HG03280 (cell line): ENCODE results near the gene NOTO.

ENCODE experiments used
- ATAC-seq: cut with Tn5 transposase; IDR thresholded peaks from one replicate; pipeline ENCODE4 v1.9.1; 2021; ENCODE audit warnings: mild to moderate bottlenecking, moderate library complexity; ENCODE audit not compliant: unreplicated experiment

NOTO gene

DNA sequence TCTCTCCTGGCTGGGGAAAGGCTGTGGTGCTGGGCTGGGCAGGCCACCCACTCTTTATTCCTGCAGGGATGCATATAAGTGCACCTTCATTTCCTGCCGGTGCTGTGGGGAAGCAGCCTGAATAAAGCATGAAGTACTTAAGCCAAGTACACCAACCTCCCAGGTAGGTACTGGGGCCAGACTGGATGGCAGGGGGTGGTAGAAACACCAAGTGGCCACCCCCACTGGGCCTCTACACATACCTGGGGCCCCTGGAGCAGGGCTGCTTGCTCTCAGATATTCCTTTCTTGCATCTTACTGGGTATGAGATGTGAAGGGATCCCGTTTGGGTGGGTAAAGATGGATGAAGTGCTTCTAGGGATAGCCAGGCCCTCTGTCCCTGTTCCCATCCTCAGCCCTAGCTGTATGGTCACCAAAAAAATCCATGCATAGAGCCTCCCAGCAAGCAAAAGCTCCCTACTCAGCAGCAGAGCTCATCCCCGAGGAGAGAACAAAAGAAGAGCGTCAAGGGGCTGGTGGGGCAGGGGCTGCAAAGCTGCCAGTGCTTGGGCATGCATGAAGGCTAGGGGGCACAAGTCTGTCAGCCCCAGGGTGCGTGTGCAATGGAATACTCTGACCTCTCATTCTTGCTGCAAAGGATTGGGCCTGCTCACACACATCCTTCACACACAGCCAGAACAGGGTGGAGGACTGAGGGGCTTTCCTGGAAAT lies 53.7 kb downstream of the NOTO start:
- no peak for ATAC-seq

DNA sequence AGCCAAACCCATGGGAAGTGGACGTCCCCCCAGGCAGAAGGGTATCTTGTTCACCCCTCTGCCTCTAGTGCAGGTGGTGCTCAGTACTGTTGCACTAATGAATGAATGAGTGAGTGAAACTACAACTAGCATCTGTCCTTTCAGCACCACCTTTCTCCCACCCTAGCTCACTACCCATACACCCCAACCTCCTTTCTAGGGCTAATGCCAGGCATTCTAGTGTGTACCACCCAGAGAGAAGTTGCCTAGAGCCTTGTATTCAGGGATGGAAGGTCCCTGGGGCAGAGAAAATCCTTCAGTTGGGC lies 54.2 kb downstream of the NOTO start:
- no peak for ATAC-seq

DNA sequence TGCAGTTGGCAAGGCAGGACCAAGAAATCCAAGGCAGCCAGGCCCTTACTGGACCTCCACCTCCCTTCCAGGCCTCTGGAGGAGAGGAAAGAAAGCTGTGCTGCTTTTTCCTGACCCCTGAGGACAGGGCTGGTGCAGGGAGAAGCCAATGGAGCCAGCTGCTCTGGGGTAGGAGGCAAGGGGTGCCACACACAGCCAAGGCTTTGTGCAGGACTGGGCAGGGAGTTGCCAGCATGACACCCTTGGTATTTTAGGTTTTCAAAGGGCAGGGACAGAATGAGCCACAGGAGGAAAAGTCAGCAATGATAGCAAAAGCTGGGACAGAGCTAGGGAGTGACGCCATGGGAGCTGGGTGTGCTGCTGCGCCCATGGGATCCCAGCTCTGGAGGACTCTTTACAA lies 54.6 kb downstream of the NOTO start:
- no peak for ATAC-seq

DNA sequence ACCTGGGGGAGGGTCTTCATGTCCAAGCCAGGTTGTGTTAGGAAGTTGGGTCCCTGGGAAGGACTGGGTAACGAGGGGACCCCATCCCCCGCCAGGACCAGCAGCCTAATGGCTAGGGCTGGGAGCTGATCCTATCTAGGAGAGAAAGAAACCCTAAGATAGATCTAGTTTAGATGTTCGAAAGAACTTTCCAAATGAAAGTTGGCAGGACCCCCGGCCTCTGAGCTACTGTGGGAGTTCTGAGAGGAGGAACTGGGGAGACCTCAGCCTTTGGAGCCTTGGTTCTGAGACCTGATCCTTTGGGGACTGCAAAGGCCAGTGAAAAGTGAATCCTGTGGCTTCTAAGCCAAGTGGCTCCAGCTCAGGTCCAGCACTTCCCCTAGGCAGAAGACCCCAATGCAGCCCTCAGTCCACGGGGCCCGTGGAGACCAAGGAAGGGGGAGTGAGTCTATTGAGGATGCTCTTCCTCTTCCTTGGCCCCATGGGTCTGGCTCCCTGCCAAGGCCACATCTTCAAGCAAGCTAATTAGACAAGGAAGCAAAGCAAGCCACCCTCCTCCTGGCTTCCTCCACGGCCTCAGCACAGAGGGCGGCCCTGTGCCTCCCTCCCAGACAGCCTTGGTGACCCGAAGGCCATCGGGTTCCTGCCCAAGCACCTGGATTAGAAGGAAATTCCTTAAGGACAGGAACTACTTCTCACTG lies 55.2 kb downstream of the NOTO start:
- no peak for ATAC-seq

DNA sequence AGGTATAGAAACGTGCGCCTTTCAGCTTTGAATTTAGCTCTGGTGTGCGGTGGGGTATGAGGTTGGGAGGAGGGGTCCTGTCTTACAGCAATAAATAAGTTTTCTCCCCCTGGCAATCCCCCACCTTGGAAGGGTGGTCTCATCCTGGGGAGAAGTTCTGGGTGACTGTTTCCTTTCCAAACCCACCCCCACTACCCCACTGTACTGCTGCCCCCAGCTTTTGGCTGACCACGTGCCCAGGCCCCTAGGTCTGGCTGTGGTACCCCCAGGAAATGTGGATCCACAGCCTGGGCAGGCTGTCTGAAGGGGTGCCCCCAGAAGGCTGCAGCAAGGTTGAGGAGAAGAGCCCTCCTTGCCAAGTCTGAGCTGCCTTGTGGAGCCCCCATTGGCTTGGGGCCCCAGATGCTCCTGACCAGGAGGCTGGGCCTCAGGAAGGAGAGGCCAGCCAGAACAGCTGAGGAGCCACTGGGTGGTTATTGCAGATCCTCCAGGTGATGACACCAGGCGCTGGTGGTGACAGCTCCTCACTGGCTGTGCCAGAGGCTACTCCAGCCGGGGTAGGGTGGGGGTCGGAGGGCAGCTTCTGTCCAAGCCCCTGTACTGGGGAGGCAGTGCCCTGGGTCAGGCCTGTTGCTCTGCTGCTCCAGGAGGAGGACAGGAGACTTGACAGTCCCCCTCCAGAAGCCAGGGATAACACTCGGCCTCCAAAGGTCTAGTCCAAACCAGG lies 56.0 kb downstream of the NOTO start:
- ATAC-seq = no peak

DNA sequence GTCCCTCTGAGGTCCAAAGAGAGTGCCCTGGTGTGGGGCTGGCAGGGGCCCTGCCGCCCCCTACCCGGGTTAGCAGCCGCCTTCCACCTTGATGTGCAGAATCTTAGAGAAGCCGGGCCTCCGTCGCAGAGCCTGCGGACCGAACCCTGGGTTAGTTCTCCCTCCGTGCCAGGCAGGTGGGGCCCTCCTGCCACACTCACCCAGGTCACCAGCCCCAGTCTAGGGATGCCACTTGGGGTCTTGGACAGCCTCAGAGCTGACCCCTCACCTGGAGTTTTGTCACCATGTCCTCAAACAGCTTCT lies 56.5 kb downstream of the NOTO start:
- ATAC-seq = no peak

DNA sequence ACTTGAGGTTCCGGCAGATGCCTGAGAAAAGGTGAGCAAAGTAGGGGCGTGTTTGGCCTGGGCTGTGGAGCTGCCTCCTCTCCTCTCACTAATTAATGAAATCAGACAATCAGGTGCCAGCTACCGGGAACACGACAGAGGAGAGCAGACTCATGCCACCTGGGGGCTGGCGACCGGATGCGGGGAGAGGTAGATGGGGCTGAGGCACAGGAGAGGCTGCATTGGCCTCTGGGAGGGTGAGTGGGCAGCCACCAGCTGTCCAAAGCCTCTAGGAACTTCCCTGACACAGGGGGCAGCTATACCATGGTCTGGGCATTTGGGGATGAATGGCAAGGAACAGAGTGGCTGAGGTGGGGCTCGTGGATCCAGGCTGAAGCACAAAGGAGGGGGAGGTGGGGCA lies 56.9 kb downstream of the NOTO start:
- no peak for ATAC-seq

DNA sequence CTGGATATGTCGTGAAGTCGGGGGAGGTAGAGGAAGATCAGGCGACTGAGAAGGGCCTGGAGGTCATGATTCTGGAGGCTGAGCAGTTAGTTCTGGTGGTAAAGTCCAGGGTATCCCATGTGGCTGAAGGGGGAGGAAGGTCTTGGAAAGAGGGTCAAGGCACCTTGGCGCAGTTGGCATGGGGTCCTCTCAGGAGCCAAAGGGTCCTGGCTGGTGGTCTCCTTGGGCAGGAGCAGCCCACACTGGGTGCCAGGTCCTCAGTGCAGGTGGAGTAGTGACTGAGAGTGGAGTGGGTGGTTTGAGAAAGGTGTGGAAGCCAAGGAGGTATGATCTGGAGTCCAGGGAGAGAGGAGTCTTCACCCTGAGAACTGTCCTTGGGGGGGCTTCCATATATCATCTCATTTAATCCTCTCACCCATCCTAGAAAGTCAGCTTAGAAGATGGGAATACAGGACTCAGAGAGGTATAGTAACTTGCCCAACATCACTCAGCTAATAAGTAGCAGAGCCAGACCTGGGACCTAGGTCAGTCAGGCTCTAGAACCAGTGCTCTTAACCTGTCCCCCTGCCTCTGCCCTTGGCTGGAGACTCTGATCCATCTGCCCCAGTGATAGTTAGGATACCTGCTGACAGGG lies 57.4 kb downstream of the NOTO start:
- ATAC-seq = no peak

DNA sequence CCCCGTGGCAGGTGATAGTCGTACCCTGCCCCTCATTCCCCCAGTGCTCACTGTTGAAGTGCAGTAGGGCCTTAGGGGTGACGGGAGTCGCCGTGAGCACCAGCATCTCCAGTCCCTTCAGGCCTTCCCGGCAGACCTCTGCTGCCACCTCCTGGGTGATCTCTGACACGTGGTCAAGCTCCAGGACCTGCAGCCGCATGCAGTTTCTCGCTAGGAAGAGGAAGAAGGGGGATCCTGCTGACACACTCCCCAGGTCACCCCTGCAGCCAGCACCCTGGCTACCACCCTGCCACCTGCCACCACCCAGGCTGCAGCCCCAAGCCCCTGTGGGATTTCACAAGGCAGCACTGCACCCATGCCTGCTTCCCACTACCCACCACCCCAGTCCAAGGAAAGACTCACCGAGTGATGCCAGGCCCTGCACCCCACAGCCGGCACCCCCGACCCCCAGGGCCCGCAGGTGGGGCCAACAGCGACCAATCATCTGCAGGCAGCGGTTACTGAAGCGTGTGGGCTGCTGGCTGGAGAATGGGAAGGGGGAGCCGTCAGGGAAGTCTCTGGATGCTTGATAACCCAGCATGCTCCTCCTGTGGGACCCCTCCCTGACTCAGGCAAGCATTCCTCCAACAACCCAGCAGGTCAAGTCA lies 58.1 kb downstream of the NOTO start:
- ATAC-seq = no peak
